Breast epithelium (tissue), 3 donors: ENCODE results near the gene ODAD3.

ENCODE experiments used
- POLR2A ChIP-seq: fragments of 450-650 bp; IDR thresholded peaks from one replicate; pipeline ENCODE4 v1.6.1; 2016; ENCODE audit warnings: antibody characterized with exemption, mild to moderate bottlenecking, moderate library complexity
- POLR2AphosphoS5 ChIP-seq, 3 donors: sonication (generic); formaldehyde crosslinking; IDR thresholded peaks; one replicate each; pipeline ENCODE4 v1.6.1; 2017; ENCODE audit warnings: antibody characterized with exemption in 3 of 3
- TF ChIP-seq, protein P1 (sequence below), 3 donors: fragments of 450-650 bp; IDR thresholded peaks; one replicate each; pipeline ENCODE4 v1.5.1; 2016 to 2017; ENCODE audit warnings: antibody characterized with exemption in 3 of 3, mild to moderate bottlenecking in 3 of 3, moderate library complexity in 3 of 3

DNA sequence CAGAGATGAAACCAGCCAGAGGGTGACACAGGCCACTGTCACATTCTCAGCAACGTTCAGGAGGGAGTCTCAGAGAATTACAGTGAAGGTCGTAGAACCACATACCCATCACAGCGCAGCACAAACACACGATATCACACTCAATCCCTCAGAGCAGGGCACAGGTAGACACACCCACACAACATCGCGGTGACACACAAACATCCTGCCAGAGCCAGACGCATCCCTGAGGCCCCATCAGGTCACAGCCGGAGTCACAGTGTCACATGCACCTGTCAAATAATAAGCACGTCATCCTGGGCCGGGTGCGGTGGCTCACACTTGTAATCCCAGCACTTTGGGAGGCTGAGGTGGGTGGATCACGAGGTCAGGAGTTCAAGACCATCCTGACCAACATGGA lies 28.5 kb upstream of the ODAD3 start:
- TF ChIP-seq POLR2A (no peak), POLR2AphosphoS5 (IDR thresholded peaks at IDR 0.05) (no peak)
- TF ChIP-seq, protein P1, sequence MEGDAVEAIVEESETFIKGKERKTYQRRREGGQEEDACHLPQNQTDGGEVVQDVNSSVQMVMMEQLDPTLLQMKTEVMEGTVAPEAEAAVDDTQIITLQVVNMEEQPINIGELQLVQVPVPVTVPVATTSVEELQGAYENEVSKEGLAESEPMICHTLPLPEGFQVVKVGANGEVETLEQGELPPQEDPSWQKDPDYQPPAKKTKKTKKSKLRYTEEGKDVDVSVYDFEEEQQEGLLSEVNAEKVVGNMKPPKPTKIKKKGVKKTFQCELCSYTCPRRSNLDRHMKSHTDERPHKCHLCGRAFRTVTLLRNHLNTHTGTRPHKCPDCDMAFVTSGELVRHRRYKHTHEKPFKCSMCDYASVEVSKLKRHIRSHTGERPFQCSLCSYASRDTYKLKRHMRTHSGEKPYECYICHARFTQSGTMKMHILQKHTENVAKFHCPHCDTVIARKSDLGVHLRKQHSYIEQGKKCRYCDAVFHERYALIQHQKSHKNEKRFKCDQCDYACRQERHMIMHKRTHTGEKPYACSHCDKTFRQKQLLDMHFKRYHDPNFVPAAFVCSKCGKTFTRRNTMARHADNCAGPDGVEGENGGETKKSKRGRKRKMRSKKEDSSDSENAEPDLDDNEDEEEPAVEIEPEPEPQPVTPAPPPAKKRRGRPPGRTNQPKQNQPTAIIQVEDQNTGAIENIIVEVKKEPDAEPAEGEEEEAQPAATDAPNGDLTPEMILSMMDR (IDR thresholded peaks at IDR 0.05): no peak
